ENCODE measurements around the gene NRG2. TPM values are rescaled to one million over a fixed set of nuclear protein-coding genes. Genes with fewer than 3 reads are reported as not detected.

Gene NRG2
- total RNA-seq, 1 donor from 2014 or later: 4.1 TPM

- DNase-seq: no peak
Measured at GRCh38 chr5:140040358-140040757, 2.7 kb downstream of the NRG2 start.

GRCh38 chr5:140039561-140039960, 3.5 kb downstream of the NRG2 start:
- no peak for DNase-seq

GRCh38 chr5:140038373-140038957, 4.6 kb downstream of the NRG2 start:
- no peak for DNase-seq

GRCh38 chr5:140037012-140037411, 6.1 kb downstream of the NRG2 start:
- no peak for DNase-seq

- DNase-seq: no peak
Measured at GRCh38 chr5:140035881-140036280, 7.2 kb downstream of the NRG2 start.

- DNase-seq: no peak
Measured at GRCh38 chr5:140033037-140033760, 9.9 kb downstream of the NRG2 start.

GRCh38 chr5:140032296-140032695, 10.8 kb downstream of the NRG2 start:
- DNase-seq: no peak

- no peak for DNase-seq
Measured at GRCh38 chr5:140027807-140028206, 15.3 kb downstream of the NRG2 start.

GRCh38 chr5:140025736-140026135, 17.4 kb downstream of the NRG2 start:
- no peak for DNase-seq

- DNase-seq: no peak
Measured at GRCh38 chr5:140024928-140025327, 18.2 kb downstream of the NRG2 start.

GRCh38 chr5:140023611-140024191, 19.4 kb downstream of the NRG2 start:
- no peak for DNase-seq

GRCh38 chr5:140020601-140021177, 22.4 kb downstream of the NRG2 start:
- no peak for DNase-seq

GRCh38 chr5:140018920-140019644, 24.0 kb downstream of the NRG2 start:
- DNase-seq: no peak

- DNase-seq: no peak
Measured at GRCh38 chr5:140018517-140018916, 24.6 kb downstream of the NRG2 start.

GRCh38 chr5:140018096-140018481, 25.0 kb downstream of the NRG2 start:
- DNase-seq: no peak

- no peak for DNase-seq
Measured at GRCh38 chr5:140017397-140018095, 25.6 kb downstream of the NRG2 start.

GRCh38 chr5:140015706-140016105, 27.4 kb downstream of the NRG2 start:
- DNase-seq: no peak

GRCh38 chr5:140014751-140015150, 28.3 kb downstream of the NRG2 start:
- no peak for DNase-seq

- no peak for DNase-seq
Measured at GRCh38 chr5:140013536-140013935, 29.6 kb downstream of the NRG2 start.

- no peak for DNase-seq
Measured at GRCh38 chr5:140012443-140012842, 30.7 kb downstream of the NRG2 start.

GRCh38 chr5:140011297-140011802, 31.7 kb downstream of the NRG2 start:
- DNase-seq: no peak

- DNase-seq: no peak
Measured at GRCh38 chr5:140010798-140011197, 32.3 kb downstream of the NRG2 start.
